Natural killer cell (primary cell): Measurements from ENCODE around the gene TULP4. TPM values are rescaled to one million over a fixed set of nuclear protein-coding genes. Genes with fewer than 3 reads are reported as not detected.

Experiments
- ATAC-seq, 3 donors: fragments of 150-1000 bp in 2 of 3; fragments of 200-7000 bp in 1 of 3; cut with Tn5 transposase; 1 replicate in 1 of 3; 2 replicates in 2 of 3; pipeline ENCODE4 v1.10.0; 2021; ENCODE audit warnings: mild to moderate bottlenecking in 2 of 3, moderate library complexity in 2 of 3
- DNase-seq, 2 donors: peaks; one replicate each; pipeline versions ENCODE4 v3.0.0 to v3.0.0-alpha.2; 2013 to 2021; ENCODE audit warnings: mixed read lengths in 1 of 2
- H3K27ac ChIP-seq: one replicate; pipeline ENCODE4 v1.5.1; 2013; ENCODE audit warnings: mild to moderate bottlenecking, low read length
- H3K27me3 ChIP-seq: one replicate; pipeline ENCODE4 v1.6.1; 2013; ENCODE audit warnings: low read length; ENCODE audit not compliant: control insufficient read depth, insufficient read depth
- H3K36me3 ChIP-seq: one replicate; pipeline ENCODE4 v1.6.1; 2013; ENCODE audit warnings: low read length; ENCODE audit not compliant: control insufficient read depth, insufficient read depth
- H3K4me1 ChIP-seq: one replicate; pipeline ENCODE4 v1.6.1; 2013; ENCODE audit warnings: low read length; ENCODE audit not compliant: control insufficient read depth, insufficient read depth
- H3K4me3 ChIP-seq: one replicate; pipeline ENCODE4 v1.5.1; 2013; ENCODE audit warnings: low read length
- H3K9me3 ChIP-seq: one replicate; pipeline ENCODE4 v1.6.1; 2013; ENCODE audit warnings: low read length; ENCODE audit not compliant: control insufficient read depth, insufficient read depth
- H3K27ac Mint-ChIP-seq, 2 donors: one replicate each; pipeline ENCODE4 v1.8.0; 2022; ENCODE audit warnings: mild to moderate bottlenecking in 2 of 2, mixed read lengths in 2 of 2, moderate library complexity in 1 of 2
- H3K27me3 Mint-ChIP-seq, 2 donors: one replicate each; pipeline ENCODE4 v1.8.0; 2022; ENCODE audit warnings: low read depth in 2 of 2, mixed read lengths in 2 of 2
- H3K36me3 Mint-ChIP-seq: one replicate; pipeline ENCODE4 v1.8.0; 2022; ENCODE audit warnings: mixed read lengths
- H3K4me1 Mint-ChIP-seq, 2 donors: one replicate each; pipeline ENCODE4 v1.8.0; 2022; ENCODE audit warnings: mixed read lengths in 2 of 2
- H3K4me3 Mint-ChIP-seq: one replicate; pipeline ENCODE4 v1.8.0; 2022; ENCODE audit warnings: mild to moderate bottlenecking, moderate library complexity, mixed read lengths
- H3K9me3 Mint-ChIP-seq, 2 donors: one replicate each; pipeline ENCODE4 v1.8.0; 2022; ENCODE audit warnings: mixed read lengths in 2 of 2
- CTCF ChIP-seq: fragments of 200-600 bp; IDR thresholded peaks from one replicate; pipeline ENCODE4 v1.8.0; 2022; ENCODE audit warnings: antibody characterized with exemption
- WGBS: methylation state at CpG from one replicate; pipeline ENCODE4 v1.1.7; 2013; ENCODE audit warnings: missing lambda C conversion rate; ENCODE audit not compliant: insufficient coverage; 5-methylcytosine and 5-hydroxymethylcytosine counted together
- intact Hi-C: fragments of 100-400 bp; cut with micrococcal nuclease; formaldehyde crosslinking; loops from one replicate; pipeline ENCODE4 v1.14.2; 2022
- total RNA-seq, 4 donors: library from RNA; stranded (reverse); fragments of 120-200 nt in 1 of 4; gene quantifications; one replicate each; pipeline versions ENCODE4 v1.2.3 to v1.2.4, GENCODE V29; 2013 to 2022

The TULP4 gene
- total RNA-seq, 3 donors from 2014 or later (not counting 1 experiment from before 2014, with no cell fraction given), result 75.2 to 89.5 (median 88.3) TPM

- H3K36me3 ChIP-seq, result no peaks in the 10 kb centered on the region
- WGBS, result 93% methylated on average over 4 of the region's 6 CpGs
- no peak overlapping the region for H3K27ac ChIP-seq
- Mint-ChIP-seq H3K9me3 (no peaks in the 10 kb centered on the region), H3K27ac (no peak overlapping the region), H3K36me3 (no peaks in the 10 kb centered on the region), H3K4me1 (peaks cover 0 to 5% of the 10 kb centered on the region in 2 donors), H3K27me3 (peaks cover 30 to 55% of the 10 kb centered on the region in 2 donors), H3K4me3 (no peak overlapping the region)
- DNase-seq, result no peak
- peaks cover 16% of the 10 kb centered on the region for H3K27me3 ChIP-seq
- intact Hi-C loops, result no loop called here
- ATAC-seq, result no peak
- H3K9me3 ChIP-seq, result no peaks in the 10 kb centered on the region
- H3K4me3 ChIP-seq, result no peak overlapping the region
- peaks cover 11% of the 10 kb centered on the region for H3K4me1 ChIP-seq
- TF ChIP-seq CTCF, result no peak
Measured at GRCh38 chr6:158539881-158540280, 227.6 kb downstream of the TULP4 start.

- no peaks in the 10 kb centered on the region for H3K36me3 ChIP-seq
- intact Hi-C loops, result no loop called here
Measured at GRCh38 chr6:158543606-158544185, 231.4 kb downstream of the TULP4 start.

GRCh38 chr6:158544428-158544827 is 232.2 kb downstream of the TULP4 start:
- H3K9me3 Mint-ChIP-seq, result no peaks in the 10 kb centered on the region
- H3K27me3 Mint-ChIP-seq, result peaks cover 19 to 35% of the 10 kb centered on the region in 2 donors
- H3K36me3 Mint-ChIP-seq, result no peaks in the 10 kb centered on the region
- H3K27ac ChIP-seq, result no peak overlapping the region
- no peaks in the 10 kb centered on the region for H3K27me3 ChIP-seq
- no peaks in the 10 kb centered on the region for H3K9me3 ChIP-seq
- H3K27ac Mint-ChIP-seq, result no peak overlapping the region
- H3K4me1 Mint-ChIP-seq, result no peaks in the 10 kb centered on the region
- DNase-seq, result no peak
- ATAC-seq, result no peak
- no peak overlapping the region for H3K4me3 Mint-ChIP-seq
- no peaks in the 10 kb centered on the region for H3K36me3 ChIP-seq
- TF ChIP-seq CTCF, result no peak
- no peaks in the 10 kb centered on the region for H3K4me1 ChIP-seq
- H3K4me3 ChIP-seq, result no peak overlapping the region
- 88% methylated on average over 12 of the region's 12 CpGs for WGBS
- intact Hi-C loops, result no loop called here

More at GRCh38 chr6:158543606-158544185, 231.4 kb downstream of the TULP4 start:
- peaks cover 0 to under 1% of the 10 kb centered on the region in 2 donors for H3K4me1 Mint-ChIP-seq
- 86% methylated on average over 12 of the region's 12 CpGs for WGBS
- DNase-seq (no peak), ATAC-seq (no peak)
- H3K4me3 ChIP-seq, result no peak overlapping the region
- H3K9me3 Mint-ChIP-seq, result no peaks in the 10 kb centered on the region
- H3K27me3 ChIP-seq, result no peaks in the 10 kb centered on the region
- H3K4me3 Mint-ChIP-seq, result no peak overlapping the region
- no peak overlapping the region for H3K27ac ChIP-seq
- no peaks in the 10 kb centered on the region for H3K36me3 Mint-ChIP-seq
- no peaks in the 10 kb centered on the region for H3K4me1 ChIP-seq
- H3K27ac Mint-ChIP-seq, result no peak overlapping the region
- TF ChIP-seq CTCF, result no peak
- no peaks in the 10 kb centered on the region for H3K9me3 ChIP-seq
- peaks cover 24 to 43% of the 10 kb centered on the region in 2 donors for H3K27me3 Mint-ChIP-seq
